HG03196 (cell line): Measurements from ENCODE around the gene ST3GAL4.

Source experiments
- ATAC-seq: cut with Tn5 transposase; IDR thresholded peaks from one replicate; pipeline ENCODE4 v1.9.1; 2021; ENCODE audit not compliant: unreplicated experiment

The ST3GAL4 gene

DNA sequence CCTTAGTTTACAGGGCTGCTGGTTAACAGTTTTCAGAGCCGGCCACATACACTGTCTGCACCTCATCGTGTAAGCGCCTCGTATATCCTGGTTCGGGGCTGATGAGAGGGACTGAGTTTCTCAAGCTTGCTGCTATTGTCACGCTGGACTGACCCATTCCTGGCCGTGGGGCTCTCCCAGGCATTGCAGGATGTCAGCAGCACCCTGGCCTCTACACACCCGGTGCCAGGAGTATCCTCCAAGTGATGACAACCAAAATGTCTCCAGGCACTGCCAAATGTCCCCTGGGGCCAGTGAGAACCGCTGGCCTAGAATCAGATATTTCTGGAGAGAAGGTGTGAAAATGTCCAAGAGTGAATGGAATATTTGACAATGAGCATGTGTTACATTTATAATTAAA, 82.8 kb downstream of the ST3GAL4 start:
- ATAC-seq = no peak

DNA sequence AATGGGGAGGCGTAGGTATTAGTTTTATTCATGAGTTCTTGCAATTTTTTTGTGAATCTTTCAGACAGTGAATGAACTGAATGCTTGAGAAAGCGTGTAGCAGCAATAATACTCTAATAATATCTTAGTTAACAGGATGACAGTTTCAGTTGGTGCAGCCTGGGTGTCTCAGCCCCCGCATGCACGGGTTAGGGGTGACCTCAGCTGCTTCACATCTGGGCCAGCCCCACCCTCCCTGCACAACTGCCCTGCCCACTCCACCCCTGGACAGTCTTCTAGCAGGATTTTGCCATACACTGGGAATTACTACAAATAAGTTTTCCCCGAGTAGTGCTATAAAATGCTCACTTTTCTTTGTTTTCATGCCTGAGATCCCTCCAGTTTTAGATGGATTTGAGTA, 83.2 kb downstream of the ST3GAL4 start:
- no peak for ATAC-seq

DNA sequence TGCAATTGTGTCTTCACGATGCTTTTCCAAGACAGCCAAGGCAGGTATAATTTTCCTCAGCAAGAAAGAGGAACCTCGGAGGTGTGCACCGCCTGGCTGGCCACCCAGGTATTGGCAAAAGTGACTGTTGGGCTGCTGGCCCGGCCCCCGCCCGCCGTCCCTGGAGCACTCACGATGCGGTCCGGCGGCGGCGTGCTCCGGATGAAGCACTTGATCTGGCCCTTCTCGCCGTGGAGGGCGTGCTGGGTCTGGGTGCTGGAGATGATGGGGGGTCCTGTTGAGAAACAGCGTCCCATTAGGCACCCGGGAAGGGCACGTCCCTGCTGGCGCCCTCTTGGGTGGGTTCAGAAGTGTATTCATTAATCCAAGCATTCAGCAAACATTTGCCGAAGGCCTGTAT, 84.8 kb downstream of the ST3GAL4 start:
- no peak for ATAC-seq

DNA sequence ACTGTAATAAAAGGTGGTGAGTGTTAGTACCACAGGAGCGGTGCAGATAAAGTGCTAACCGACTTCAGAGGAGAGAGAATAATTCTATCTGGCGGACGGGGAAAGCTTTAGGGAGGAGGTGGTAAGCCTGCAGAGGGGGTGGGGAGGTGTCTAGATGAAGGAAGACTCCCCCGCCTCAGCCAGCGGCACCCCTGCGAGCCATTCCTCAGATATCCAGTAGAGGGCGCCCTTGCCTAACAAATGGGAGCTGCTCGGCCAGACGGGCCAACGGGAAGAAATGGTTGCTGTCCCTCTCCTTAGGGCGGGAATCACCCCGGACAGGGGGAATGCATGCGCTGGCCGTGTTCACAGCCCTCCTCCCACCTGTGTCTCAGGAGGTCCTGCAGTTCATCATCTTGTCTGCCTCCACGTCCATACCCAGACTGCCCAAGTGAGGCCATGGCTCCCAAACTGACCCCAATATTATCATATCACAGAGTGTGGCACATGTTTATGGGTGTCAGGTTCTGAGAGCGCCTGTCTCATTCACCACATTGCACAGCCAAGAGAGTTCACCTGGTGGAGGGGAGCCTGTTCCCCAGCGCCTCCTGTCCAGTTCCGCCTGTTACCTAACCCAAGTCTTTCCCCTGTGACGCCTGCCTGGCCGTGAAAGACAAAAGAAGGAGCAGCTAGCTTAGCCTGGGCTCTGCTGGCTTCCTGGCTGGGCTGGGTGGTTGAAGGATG, 85.5 kb downstream of the ST3GAL4 start:
- ATAC-seq = no peak

DNA sequence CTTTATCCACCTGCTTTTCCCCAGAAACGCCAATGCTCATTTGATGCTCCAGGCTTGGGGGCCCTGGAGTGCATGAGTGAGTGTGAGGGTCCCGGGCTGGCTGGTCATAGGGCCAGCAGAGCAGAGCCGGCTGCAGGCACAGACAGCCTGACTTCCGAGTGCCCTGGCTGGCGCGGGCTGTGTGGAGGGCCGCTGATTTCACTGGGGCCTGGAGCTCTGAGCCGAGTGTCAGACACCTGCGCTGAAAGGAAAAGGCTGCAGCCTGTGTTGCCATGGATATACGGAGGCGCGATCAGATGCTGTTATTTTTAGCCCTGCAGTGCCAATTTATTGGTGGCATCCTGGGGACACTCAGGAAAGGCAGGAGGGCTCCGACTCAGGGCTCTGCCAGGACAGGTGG, 87.6 kb downstream of the ST3GAL4 start:
- ATAC-seq = no peak

DNA sequence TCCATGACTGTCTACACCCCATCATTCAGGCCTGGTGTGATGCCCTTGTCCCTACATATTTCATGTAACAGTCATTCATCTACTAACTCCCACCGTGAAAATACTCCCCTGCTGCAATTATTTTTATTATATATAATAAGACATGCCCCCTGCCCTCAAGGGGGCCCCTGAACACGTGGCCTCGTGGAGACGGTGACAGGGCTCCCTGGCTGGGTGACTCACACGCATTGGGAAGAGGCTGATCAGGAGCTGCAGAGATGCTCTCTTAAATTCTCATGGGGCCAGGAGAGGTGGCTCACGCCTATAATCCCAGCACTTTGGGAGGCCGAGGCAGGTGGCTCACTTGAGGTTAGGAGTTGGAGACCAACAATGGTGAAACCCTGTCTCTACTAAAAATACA, 88.6 kb downstream of the ST3GAL4 start:
- ATAC-seq = no peak

DNA sequence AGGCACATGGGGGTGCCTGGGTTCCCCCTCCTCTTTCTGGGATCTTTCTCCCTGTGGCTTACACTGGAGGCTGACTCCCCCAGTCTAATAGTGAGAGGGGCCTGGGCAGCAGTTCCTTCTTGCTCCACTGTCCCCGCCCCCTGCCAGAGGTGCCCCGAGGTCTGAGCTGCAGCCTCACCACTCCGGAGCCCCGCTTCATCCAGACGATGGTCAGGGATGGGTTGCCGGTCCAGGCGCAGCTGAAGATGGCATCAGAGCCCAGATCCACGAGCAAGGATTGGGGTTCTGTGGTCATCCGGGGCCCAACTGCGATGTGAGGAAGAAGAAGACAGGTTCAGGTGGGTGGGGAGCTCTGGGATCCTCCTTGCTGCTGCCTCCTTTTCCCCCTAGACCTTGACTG, 91.1 kb downstream of the ST3GAL4 start:
- ATAC-seq = no peak

DNA sequence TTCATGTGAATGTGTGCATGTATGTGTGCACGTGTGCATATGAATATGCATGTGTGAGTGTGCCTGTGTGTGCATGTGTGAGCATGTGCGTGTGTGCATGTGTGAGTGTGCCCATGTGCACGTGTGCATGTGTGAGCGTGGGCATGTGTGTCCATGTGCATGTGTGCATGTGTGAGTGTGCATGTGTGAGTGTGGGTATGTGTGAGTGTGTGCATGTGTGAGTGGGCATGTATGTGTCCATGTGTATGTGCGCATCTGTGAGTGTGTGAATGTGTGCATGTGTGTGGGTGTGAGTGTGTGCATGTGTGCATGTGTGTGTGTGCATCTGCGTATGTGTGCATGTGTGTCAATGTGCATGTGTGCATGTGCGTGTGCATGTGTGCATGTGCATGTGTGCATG, 94.7 kb downstream of the ST3GAL4 start:
- no peak for ATAC-seq

DNA sequence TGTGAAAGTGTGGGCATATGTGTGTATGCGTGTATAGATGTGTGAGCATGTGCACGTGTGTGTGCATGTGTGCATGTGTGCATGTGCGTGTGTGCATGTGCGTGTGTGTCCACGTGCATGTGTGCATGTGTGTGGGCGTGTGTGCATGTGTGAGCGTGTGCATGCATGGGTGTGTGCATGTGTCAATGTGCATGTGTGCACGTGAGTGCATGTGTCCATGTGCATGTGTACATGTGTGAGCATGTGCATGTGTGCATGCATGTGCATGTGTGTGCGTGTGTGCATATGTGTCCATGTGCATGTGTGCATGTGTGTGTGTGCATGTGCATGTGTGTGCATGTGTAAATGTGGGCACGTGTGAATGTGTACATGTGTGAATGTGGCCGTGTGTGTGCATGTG, 95.3 kb downstream of the ST3GAL4 start:
- no peak for ATAC-seq

DNA sequence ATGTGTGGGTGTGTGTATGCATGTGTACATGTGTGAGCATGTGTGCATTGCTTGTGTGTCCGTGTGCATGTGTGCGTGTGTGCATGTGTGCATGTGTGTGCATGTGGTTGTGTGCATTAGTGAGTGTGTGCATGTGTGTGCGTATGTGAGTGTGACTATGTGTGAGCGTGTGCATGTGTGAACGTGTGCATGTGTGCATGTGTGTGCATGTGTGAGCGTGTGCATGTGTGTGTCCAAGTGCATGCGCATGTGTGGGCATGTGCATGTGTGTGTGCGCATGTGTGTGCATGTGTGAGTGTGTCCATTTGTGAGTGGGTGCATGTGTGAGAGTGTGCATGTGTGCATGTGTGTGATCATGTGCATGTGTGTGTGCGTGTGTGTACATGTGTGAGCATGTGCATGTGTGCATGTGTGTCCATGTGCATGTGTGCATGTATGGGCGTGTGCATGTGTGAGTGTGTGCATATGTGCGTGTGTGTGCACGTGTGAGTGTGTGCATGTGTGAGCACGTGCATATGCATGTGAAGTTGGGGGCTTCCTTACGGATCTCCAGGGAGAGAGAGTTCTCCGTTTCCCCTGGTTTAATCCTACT, 95.8 kb downstream of the ST3GAL4 start:
- no peak for ATAC-seq

DNA sequence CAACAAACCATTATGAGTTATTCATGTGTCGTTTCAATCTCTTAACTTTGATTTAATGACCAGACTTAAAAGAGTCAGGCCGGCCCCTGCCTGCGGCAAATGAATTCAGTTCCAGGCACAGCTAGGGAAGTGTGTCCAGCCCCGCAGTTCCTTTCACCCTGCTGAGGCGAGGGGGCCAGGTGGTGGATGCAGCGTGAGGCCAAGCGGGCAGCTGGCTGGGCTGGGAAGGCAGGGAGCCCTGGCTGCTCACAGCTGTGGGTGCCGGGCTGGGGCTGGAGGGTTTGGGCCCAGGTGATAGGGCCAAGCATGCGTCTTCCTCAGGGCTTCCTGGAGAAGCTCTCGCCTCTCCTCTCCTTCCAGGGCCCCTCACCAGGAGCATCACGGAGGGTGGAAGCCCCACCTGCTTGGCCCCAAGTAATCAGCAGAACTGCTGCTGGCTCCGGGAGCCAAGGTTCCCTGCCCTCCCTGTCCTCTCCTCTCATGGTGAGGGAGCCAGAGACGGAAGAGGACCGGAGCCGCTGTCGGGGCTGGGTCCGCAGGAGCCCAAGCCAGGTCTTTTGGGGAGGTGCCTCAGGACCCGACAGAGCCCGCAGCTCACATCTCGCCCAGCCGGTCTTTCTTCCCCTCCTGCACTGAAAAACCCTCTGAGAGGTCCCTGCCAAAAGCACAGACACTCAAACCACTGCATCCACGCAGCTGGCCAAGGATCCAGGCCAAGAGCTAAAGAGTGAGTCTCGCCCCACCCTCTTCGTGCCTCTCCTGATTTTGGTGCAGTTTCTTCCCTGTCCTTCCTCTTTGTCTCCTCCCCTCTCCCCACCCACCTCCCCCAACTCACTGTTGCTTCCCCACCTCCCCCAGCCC, 97.0 kb downstream of the ST3GAL4 start:
- no peak for ATAC-seq

DNA sequence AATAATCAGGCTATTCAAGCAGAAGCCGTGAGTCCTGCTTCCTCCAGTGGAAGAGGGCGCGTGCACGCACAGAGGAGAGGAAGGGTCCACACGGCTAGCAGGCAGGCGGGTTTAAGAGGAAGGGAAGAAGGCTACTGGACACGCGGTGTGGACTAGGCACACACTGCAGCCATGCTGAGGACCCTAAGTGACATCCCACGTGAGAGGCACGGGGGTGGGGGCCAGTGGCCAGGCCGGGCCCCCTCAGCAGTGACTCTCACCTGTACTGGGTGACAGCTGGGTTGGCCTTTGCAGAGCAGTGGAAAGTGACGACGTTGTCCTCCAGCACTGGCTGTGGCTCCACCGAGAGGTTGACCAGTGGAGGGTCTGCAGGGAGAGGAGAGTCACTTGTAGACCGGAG, 100.6 kb downstream of the ST3GAL4 start:
- ATAC-seq = no peak

DNA sequence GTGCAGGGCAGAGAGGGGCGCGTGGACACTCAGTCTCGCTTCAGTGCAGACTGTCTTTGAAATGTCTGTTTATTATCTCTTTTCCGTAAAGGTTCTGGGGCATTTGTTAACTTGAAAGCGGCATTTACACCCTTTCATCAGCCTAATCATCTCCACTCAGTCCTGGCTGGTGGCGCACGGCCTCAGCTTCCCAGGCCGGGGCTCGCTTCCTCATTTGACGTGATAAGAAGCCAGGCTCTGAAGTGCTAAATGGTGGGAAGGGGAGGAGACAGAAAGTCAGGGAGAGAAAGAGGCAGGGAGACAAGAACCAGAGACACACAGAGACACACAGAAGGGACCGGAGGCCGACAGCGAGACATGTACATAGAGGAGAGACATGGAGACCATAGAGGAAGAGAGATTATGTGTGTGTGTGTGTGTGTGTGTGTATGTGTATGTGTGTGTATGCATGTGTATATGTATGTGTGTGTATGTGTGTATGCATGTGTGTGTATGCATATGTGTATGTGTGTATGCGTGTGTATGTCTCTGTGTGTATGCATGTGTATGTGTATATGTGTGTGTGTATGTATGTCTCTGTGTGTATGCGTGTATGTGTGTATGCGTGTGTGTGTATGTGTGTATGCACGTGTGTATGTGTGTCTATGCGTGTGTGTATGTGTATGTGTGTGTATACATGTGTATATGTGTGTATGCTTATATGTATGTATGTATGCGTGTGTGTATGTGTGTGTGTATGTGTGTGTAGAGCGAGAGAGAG, 101.5 kb downstream of the ST3GAL4 start:
- ATAC-seq = no peak

DNA sequence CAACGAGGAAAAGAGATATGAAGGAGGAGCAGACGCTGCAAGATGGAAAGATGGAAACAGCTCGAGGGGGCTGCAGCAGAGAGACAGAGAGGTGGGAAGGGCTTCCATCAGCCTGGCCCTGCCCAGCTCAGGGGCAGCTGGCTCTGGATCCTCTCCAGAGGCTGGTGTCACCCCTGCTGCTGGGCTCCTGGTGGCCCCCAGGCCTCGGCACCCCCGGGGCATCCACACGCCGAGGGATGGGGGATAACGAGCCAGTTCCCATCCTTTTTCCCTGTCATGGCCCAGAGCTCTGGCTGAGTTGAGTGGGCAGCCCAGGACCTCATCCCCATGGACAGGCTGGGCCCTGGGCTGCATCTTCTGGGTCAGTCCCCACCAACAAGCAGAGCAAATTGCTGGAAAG, 102.3 kb downstream of the ST3GAL4 start:
- ATAC-seq = no peak

DNA sequence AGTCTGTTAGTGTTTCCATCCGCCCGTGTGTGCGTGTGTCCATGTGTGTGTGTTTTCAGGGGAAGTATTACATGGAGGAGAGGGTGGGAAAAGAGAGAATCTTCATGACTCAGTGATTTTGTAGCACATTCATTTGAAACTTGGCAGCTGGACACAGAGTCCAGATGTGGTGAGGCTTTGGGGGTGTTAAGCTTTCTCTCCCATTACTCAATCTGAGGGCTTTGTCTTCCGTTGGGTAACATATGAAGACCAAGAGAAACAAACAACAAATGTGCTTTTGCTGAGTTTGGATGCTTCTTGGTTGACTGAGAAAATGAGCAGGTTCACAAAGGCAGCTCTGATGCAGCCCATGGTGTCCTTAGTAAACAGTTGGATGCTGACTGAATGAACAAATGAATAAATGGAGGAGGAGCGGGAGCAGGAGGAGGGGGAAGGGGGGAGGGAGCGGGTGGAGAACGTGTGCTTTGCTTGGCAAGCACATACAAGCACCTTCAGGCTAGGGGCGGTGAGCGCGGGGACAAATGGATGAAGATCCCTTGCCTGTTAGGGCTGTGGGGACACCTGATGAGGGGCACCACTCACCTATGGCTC, 104.3 kb downstream of the ST3GAL4 start:
- ATAC-seq = no peak

DNA sequence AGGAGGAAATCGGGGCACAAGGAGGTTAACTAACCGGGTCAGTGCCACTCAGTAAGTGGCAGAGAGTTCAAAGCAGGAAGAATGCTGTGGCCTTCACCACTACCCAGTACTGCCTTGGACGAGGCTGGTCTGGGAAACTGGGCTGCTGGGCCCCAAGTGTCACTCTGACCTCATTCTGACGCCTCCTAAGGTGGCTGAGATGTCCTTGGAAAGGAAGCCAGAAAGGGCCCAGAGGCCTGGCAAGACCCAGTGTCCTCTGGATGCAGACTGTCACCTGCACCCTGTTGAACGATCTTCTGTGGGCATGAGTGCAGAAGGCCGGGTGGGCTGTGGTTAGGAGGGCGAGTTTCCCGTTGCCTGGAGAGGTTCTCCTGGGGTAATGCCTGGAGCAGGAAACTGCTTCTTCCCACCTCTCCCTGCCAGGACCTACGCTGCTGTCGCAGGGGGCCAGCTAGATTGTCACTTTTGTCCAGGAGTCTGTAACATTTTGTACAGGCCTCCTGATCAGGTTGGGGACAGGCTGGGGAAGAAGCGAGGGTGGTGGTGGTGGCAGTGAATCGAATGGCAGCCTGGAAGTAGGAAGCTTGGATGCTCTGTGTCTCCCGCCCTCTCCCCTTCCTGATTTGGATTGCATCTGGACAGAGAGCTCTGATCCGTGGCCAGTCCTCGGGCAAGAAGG, 105.1 kb downstream of the ST3GAL4 start:
- ATAC-seq = no peak

DNA sequence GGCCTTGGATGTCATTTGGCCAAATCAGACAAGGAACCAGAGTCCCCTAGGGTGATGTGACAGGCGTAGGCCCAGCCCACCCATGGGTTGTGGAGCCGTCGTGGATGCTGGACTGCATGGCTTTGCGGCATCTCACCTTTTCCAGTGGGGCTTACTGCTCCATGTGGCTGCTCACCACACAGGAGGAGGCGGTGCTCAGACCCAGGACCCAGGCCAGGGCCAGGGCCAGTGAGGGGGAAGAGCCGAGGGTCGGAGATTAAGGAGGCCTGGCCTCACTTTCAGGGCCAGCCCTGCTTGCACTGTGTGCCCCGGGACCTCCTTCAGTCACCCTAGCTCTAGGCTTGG, 105.6 kb downstream of the ST3GAL4 start:
- no peak for ATAC-seq

DNA sequence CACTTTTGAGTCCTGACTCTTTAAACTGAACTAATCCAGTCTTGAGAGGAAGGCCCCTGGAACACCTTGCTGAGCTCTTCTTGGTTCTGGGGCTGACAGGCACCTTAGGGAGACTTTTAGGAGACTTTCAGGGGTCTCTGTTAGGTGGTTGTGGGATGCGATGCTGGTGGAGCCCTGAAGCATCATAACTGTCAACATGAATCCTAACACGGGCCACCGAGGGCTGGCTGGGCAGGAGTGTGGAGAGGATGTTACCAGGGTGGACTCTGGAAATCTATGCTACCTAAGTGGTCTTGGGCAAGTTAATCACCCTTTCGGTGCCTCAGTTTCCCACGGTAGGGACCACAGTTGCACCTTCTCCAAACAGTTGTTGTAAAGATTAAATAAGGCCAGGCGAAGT, 106.5 kb downstream of the ST3GAL4 start:
- ATAC-seq = no peak

DNA sequence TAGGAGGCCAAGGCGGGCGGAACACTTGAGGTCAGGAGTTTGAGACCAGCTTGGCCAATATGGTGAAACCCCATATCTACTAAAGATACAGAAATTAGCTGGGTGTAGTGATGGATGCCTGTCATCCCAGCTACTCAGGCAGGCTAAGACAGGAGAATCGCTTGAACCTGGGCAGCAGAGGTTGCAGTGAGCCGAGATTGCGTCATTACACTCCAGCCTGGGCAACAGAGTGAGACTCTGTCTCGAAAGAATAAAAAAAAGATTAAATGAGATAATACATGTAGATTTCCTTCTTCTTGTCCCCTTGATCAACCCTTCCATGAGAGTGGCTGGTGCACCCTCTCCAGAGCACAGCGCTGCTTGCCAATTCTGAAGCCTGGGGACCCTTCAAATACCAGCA, 106.9 kb downstream of the ST3GAL4 start:
- no peak for ATAC-seq
